GM18508 (cell line): ENCODE data around the gene FCHO2.
"Not testable (repeated sequence)": the region's sequence is repeated elsewhere in the genome, so short reads cannot be mapped to it uniquely, and the experiment has no call there.

ENCODE experiments used
- ATAC-seq: cut with Tn5 transposase; IDR thresholded peaks from one replicate; pipeline ENCODE4 v1.9.1; 2021; ENCODE audit warnings: moderate number of reproducible peaks; ENCODE audit not compliant: insufficient read depth, unreplicated experiment

FCHO2 gene, protein sequence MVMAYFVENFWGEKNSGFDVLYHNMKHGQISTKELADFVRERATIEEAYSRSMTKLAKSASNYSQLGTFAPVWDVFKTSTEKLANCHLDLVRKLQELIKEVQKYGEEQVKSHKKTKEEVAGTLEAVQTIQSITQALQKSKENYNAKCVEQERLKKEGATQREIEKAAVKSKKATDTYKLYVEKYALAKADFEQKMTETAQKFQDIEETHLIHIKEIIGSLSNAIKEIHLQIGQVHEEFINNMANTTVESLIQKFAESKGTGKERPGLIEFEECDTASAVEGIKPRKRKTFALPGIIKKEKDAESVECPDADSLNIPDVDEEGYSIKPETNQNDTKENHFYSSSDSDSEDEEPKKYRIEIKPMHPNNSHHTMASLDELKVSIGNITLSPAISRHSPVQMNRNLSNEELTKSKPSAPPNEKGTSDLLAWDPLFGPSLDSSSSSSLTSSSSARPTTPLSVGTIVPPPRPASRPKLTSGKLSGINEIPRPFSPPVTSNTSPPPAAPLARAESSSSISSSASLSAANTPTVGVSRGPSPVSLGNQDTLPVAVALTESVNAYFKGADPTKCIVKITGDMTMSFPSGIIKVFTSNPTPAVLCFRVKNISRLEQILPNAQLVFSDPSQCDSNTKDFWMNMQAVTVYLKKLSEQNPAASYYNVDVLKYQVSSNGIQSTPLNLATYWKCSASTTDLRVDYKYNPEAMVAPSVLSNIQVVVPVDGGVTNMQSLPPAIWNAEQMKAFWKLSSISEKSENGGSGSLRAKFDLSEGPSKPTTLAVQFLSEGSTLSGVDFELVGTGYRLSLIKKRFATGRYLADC

DNA sequence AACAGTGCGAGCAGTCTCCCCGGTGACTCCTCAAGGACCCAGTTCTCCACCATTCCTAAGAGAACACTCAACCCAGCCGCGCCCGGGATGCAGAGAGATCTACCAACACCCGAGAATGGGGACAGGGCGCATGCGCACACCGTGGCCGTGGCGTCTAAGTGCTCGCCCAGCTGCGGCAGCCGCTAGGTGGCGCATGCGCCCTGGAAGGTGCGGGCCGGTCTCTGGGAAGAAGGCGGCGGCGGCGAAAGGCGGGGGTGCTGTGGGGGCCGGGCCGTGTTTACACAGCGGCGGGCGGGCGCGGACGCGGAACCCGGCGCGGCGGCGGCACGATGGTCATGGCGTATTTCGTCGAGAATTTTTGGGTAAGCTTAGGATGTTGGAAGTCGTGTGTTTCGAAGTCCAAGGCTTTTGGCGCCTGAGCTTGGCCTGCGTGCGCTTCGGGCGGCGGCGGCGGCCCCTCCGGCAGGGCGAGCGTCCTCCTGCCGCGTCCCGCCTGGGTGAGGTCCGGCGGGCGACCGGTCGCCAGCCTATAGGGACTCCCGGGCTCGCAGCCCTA is at the start of gene FCHO2:
Gene FCHO2, plus strand, starts transcription at position 274 of the 556 bp plus-strand sequence. Its CDS starts 56 bp downstream, at position 330.
- peak; percentile 73 for ATAC-seq

DNA sequence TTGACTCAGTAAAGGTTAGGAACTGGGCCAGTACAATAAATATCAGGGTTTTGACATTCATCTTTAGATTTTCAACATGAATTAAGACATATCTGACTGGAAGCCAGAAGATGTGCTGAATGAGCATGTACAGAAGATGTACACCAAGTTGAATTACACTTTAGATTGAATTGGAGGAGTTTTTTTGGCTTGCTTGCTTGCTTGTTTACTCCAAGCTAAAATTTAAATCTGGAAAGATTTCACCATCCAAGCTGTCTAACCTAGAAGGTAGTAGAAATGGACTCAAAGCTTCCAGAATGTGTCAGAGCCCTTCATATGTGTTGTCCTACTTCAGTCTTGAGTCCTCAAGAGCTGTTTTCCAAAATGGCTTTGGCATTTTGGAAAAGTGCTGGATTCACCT is 49.0 kb upstream of the FCHO2 start:
- ATAC-seq, result no peak

DNA sequence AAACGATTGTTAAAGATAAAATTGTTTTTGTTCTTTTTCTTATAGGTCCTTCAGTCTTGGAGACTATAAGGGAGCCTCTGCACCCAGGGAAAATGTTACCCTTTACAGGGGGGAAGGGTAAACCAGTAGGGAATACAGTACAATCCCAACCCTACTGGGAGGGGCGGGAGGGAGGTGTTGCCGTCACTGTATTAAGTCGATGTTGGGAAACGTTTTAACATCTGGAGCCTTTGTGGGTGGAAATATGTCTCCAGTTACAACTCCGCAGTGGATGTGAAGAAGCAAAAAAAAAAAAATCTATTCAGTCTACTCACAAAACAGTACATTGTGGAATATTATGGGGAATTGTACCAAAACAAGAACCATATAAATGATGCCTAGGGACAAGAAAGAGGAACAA is 47.2 kb upstream of the FCHO2 start:
- ATAC-seq, result no peak

DNA sequence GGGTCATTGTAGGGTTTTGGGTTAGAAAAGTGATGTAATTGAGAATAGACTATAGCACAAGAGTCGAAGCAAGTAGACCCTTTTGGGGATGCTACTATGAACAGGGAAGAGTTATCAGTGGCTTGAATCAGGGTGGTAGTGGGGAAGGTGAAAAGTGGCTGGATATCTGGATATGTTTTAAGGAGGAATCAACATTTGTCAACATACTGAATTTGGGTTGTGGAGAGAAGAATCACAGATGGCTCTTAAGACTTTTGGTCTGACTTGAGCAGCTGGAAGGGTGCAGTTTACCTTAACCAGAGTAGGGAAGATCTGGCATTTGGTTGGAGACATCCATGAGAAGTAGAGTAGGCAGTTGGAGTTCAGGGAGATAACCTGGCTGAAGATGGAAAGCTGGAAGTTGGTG is 38.5 kb upstream of the FCHO2 start:
- no peak for ATAC-seq

DNA sequence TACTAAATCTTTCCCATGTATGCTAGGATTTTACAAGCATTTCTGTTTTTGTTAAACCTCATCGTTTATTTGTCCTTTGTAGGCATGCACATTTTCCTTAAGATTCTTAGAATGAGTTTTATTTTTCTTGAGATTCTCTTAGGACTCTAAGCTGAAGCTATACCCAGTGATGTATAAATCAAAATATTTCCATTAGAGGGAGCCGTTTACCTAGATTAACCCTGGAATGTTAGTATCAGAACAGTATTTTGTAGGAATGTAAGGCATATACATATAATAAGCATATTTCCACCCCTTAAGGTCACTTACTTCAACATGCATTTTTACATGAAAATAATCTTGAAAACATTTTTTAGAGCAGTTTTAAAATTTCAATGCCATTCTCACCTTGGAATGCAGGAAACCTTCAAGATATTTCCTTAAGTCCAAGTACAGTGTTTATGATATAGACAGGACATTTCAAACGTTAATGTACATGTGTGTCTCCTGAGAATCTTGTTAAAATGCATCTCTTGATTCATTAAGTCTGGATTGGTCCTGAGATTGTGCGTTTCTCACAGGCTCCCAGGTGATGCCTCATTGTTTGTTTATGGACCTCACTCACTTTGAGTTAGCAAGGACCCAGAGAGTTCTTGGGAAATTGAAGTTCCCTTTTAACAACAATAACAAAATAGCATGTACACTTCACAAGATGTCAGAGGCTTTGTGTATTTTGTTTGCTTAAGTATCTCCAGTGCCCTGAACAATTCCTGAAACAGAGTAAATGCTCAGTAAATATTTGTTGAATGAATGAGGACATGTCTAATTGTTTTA is 34.9 kb upstream of the FCHO2 start:
- ATAC-seq, result no peak

DNA sequence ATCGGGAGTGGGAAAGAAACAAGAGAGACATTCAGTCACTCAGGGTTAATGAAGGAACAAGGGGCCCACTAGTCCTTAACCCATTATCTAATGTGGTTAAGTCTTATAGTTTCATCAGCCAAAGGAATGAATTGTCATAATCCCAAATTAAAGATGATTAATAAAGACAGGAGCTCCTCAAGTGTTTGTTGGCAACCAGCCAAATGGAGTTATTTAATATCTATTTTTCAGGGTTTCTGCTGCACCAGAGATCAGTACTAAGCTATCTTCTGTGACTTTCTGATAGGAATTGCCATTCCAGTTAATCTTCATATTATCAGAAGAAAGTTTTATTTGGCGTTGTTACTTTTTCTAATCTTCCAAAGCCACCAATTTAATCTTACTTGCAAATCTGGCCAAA is 34.0 kb upstream of the FCHO2 start:
- no peak for ATAC-seq

DNA sequence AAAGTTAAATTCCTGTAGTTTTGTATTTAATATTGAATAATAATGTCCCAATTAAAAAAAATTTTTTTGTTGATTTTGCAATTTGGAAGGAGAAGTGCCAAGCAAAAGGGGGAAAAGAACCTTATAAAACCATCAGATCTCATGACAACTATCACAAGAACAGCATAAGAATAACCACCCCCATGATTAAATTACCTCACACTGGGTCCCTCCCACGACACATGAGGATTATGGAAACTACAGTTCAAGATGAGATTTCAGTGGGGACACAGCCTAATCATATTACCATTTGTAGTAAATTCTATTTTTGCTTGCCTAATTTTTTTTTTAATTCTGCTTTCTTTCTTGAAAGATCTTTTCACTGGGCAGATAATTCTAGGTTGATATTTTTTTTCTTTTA is 33.4 kb upstream of the FCHO2 start:
- ATAC-seq, result no peak

DNA sequence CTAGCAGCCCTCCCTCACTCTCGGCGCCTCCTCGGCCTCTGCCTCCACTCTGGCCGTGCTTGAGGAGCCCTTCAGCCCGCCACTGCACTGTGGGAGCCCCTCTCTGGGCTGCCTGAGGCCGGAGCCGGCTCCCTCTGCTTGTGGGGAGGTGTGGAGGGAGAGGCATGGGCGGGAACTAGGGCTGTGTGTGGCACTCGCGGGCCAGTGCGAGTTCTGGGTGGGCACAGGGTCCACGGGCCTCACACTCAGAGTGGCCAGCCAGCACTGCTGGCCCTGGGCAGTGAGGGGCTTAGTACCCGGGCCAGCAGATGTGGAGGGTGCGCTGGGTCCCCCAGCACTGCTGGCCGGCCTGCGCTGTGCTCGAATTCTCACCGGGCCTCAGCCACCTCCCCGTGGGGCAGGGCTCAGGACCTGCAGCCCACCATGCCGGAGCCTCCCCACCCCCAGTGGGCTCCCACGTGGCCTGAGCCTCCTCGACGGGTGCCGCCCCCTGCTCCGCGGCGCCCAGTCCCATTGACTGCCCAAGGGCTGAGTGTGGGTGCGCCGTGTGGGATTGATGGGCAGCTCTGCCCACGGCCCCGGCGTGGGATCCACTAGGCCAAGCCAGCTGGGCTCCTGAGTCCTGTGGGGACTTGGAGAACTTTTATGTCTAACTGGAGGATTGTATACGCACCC is 30.4 kb upstream of the FCHO2 start:
- no peak for ATAC-seq

DNA sequence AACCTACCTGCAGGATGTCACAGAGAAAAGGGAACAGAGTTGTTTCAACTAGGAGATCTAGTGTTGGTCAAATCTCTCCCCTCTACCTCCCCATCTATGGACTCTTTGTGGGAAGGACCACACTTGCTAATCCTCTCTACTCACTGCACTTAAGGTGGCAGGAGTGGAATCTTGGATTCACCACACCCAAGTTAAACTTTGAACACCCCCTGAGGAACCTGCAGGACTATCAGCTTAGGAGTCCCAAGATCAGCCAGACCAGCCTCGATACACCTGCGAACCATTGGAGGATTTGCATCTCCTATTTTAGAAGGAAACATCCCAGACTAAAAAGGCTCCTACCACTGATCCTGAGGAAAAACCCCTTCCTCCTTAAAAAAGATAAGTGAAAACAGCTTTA is 23.2 kb upstream of the FCHO2 start:
- not testable (repeated sequence) for ATAC-seq

DNA sequence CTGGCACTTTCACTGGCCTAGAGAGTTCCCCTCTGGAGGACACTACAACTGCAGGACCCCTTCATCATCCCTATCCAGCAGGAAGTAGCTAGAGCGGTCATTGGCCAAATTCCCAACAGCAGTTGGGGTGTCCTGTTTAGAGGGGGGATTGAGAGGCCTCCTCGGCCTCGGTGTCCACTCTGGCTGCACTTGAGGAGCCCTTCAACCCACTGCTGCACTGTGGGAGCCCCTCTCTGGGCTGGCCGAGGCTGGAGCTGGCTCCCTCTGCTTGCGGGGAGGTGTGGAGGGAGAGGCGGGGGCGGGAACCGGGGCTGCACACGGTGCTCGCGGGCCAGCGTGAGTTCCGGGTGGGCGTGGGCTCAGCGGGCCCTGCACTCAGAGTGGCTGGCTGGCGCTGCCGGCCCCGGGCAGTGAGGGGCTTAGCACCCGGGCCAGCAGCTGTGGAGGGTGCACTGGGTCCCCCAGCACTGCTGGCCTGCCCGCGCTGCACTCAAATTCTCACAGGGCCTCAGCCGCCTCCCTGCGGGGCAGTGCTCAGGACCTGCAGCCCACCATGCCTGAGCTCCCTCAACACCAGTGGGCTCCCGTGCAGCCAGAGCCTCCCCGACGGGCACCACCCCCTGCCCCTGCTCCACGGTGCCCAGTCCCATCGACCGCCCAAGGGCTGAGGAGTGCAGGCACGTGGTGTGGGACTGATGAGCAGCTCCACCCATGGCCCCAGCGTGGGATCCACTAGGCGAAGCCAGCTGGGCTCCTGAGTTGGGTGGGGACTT is 20.7 kb upstream of the FCHO2 start:
- not testable (repeated sequence) for ATAC-seq

DNA sequence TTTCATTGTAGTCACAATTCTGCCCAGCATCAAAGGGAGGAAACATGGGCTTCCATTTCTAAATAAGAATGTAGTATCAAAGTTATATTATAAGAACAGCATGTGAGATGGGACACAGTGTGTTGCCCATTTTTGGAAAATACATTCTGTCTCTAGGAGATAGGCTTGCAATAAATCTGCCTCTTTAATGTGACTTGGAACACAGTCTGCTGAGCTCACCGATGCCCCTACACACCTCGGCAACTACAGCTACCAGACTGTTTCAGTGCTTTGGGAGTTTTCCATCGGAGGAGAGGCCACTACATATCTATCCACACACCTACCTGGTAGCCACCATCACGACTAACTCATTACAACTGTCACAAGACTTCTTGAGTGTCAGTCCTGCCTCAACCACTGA is 18.9 kb upstream of the FCHO2 start:
- no peak for ATAC-seq

DNA sequence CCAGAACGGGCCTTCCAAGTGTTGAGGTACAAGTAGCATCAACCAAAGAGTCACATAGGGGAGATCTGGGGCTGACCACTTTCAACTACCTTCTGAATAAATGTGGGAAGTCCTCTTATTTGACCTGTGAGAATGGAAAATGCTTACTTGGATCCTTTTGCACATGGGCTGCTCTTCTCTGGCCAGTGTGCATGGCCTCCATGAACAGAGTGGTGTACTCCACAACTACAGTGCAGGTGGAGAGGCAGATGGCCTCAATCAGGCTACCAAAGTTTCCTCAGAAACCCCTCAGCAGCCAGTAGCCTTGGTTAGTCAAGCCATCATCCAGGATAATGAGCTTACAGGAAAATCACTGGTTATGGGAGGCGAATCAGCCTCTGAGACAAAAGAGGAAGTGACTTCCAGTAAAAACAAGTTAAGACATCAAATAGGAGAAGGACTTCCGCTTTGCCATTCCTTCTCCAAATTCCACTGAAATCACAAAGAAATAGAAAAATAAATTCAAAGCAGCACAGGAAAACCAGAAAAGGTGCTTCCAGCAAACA is 18.3 kb upstream of the FCHO2 start:
- ATAC-seq, result no peak

DNA sequence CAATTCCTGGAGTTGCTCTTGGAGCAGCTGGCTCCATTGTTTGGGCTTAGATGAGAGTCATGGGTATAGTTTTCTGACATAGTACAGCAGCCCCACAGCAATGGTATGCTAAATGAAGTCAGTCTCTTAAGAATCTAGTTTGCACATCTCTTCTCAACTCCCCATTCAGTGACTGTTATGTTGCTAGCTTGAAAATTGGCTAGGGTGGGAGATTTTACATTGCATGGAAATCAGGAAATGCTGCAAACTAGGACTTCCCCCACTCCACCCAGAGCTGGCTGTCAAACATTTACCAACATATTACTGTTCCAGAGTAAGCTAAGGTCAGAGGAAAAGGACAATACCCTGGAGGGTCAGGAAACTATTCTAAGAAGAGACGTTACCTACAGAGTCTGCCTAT is 17.6 kb upstream of the FCHO2 start:
- no peak for ATAC-seq

DNA sequence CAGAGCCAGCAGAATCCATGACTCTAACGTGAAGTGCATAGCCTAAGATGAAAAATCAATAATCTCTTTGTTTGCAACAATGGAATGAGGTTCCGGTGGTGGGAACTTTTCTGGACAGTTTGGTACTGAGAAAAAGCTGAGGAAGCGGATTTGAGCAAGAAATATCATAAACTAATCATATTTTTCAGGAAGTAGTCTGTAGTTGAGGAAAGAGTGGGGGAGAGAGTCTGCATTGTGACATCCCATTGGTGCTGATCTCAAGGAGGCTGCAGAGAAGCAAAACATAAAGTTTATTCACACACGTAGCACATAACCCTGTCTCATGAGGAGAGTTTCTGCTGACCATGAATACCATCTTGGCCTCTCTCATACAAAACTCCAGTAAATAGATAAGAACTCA is 15.8 kb upstream of the FCHO2 start:
- no peak for ATAC-seq

DNA sequence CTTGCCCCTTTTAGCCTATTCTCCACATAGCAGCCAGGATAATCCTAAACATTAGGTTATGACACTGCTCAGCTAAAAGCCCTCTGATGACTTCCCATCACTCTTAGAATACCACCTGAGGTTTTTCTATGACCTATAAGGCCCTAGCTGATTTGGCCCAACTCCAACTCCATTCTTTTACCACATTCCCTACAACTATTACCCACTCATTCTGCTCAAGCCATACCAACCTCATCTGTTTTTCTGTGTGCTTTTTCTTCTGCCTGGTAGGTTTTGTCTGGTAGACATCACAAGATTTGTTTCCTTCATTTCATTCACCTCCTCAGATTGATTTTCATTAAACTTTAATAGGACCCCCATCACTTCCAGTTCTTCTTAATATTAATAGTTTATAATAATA is 12.5 kb upstream of the FCHO2 start:
- ATAC-seq, result no peak

DNA sequence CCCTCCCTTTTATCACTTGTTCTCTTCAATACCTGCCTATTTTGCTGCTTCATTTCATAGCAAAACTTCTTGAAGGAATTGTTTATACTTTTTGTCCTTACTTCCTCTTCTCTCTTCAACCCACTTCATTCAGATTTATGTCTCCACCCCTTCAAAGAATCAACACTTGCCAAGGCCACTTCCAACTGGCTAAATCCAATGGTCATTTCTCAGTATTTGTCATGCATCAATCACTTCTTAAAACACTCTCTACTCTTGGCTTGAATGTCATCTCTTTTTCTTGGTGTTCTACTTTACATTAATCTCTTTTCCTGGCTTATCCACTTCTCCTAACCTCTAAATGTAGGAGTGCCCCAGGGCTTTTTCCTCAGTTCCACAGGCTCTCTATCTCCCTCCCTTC is 8.3 kb upstream of the FCHO2 start:
- no peak for ATAC-seq

DNA sequence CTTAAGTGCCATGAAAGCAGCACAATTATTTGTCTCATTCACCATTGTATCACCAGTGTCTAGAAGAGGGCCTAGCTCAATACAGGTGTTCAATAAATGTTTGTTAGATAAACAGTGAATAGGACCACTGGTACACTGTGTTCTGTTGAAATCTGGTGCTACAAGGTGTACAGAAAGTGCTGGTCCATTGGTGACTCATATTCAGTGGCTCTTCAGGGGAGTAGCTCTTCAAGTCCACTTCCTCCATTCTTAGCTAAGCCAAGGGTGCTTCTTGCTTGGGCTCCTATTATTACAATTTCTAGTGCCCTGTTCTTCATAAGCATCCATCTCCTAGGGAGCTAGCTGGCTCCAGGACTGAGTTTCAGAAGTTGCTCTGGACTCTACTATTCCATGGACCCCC is 6.4 kb upstream of the FCHO2 start:
- no peak for ATAC-seq

DNA sequence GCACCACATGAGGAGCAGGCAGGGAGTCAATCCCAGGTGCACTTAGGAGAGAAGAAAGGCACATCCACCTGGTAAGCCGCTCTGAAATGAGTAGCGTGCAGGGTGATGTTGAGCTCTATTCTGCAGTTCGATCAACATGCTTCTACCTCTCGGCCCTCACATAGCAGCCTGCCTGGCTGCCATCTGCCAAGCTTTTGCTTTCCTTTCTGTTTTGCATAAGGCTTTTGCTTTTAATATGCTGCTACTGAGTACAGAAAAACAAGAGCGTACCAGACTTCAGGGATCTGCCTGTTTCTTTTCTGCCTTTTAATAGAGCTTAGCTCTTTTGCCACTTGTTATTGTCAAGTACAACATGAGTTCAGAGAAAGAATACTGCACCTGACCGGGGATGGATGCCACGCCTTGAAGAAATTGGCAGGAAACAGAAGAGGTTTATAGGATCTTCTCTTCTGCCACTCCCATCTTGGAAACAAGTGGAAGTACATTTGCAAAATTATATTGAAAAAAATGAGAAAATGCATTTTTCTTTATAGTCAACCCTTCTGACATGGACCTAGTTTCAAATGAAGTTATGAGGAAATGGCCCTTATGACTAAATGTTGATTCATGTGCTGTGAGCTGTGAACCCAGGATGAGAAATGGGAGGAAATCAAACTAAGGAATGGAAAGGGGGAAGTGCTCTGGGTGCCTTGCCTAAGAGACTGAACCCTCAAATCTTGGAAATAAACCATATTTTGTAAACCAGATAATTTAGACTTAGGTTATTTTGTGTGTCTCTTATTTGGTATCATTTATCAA is 4.0 kb upstream of the FCHO2 start:
- ATAC-seq, result no peak
